Neuronal stem cell (in vitro differentiated cells): Measurements from ENCODE around the gene GMDS.

Experiments
- DNase-seq: peaks from one replicate; pipeline ENCODE4 v3.0.0-alpha.2; 2013; ENCODE audit warnings: low spot score
- H2AFZ ChIP-seq: one replicate; pipeline ENCODE4 v1.6.1; 2013; ENCODE audit warnings: mild to moderate bottlenecking, low read length, inconsistent platforms
- H2AK5ac ChIP-seq: 2 replicates; pipeline ENCODE4 v1.6.1; 2013; ENCODE audit warnings: low read depth, mild to moderate bottlenecking, inconsistent platforms, low read length, moderate library complexity, mixed read lengths
- H2BK120ac ChIP-seq: 2 replicates; pipeline ENCODE4 v1.6.1; 2013; ENCODE audit warnings: low read depth, mild to moderate bottlenecking, inconsistent platforms, low read length, moderate library complexity, mixed read lengths
- H2BK12ac ChIP-seq: one replicate; pipeline ENCODE4 v1.6.1; 2013; ENCODE audit warnings: low read length, inconsistent platforms
- H2BK15ac ChIP-seq: 2 replicates; pipeline ENCODE4 v1.6.1; 2013; ENCODE audit warnings: mild to moderate bottlenecking, low read length, inconsistent platforms, mixed read lengths
- H2BK5ac ChIP-seq: one replicate; pipeline ENCODE4 v1.6.1; 2013; ENCODE audit warnings: inconsistent platforms, mild to moderate bottlenecking, low read length, moderate library complexity
- H3K14ac ChIP-seq: one replicate; pipeline ENCODE4 v1.6.1; 2013; ENCODE audit warnings: low read length, inconsistent platforms
- H3K18ac ChIP-seq: 2 replicates; pipeline ENCODE4 v1.6.1; 2013; ENCODE audit warnings: low read length, inconsistent platforms
- H3K23ac ChIP-seq: 2 replicates; pipeline ENCODE4 v1.6.1; 2013; ENCODE audit warnings: low read depth, mild to moderate bottlenecking, mixed read lengths, low read length, inconsistent platforms; ENCODE audit not compliant: poor library complexity
- H3K27ac ChIP-seq: replicated peaks from 3 replicates; pipeline ENCODE4 v1.5.1; 2013; ENCODE audit warnings: low read length, inconsistent platforms
- H3K27me3 ChIP-seq, 3 experiments: 2 replicates each; pipeline ENCODE4 v1.6.1; 2013; ENCODE audit warnings: low read length in 3 of 3, mild to moderate bottlenecking in 2 of 3, inconsistent platforms in 1 of 3, low read depth in 1 of 3, mixed read lengths in 1 of 3, moderate library complexity in 1 of 3; ENCODE audit not compliant: control insufficient read depth in 3 of 3, insufficient read depth in 3 of 3
- H3K36me3 ChIP-seq, 2 donors: replicated peaks in 1 of 2; 2 replicates each; pipeline ENCODE4 v1.6.1; 2013; ENCODE audit warnings: low read length in 2 of 2; ENCODE audit not compliant: control insufficient read depth in 2 of 2, insufficient read depth in 2 of 2
- H3K4ac ChIP-seq: 2 replicates; pipeline ENCODE4 v1.6.1; 2013; ENCODE audit warnings: inconsistent platforms, mild to moderate bottlenecking, low read length, moderate library complexity
- H3K4me1 ChIP-seq, 2 donors: 1 replicate in 1 of 2; 2 replicates in 1 of 2; pipeline ENCODE4 v1.6.1; 2013; ENCODE audit warnings: low read length in 2 of 2, low read depth in 1 of 2; ENCODE audit not compliant: control insufficient read depth in 2 of 2, insufficient read depth in 1 of 2
- H3K4me2 ChIP-seq: one replicate; pipeline ENCODE4 v1.6.1; 2013; ENCODE audit warnings: mild to moderate bottlenecking, low read length, inconsistent platforms; ENCODE audit not compliant: insufficient read depth, poor library complexity, severe bottlenecking
- H3K4me3 ChIP-seq, 2 donors: 2 replicates each; pipeline ENCODE4 v1.5.1; 2013; ENCODE audit warnings: low read length in 2 of 2, mild to moderate bottlenecking in 2 of 2, inconsistent platforms in 1 of 2, moderate library complexity in 1 of 2
- H3K79me1 ChIP-seq: one replicate; pipeline ENCODE4 v1.6.1; 2013; ENCODE audit warnings: low read depth, mild to moderate bottlenecking, inconsistent platforms, low read length, moderate library complexity
- H3K9ac ChIP-seq: one replicate; pipeline ENCODE4 v1.6.1; 2013; ENCODE audit warnings: mild to moderate bottlenecking, low read depth, low read length, inconsistent platforms; ENCODE audit not compliant: poor library complexity
- H3K9me3 ChIP-seq, 2 donors: replicated peaks in 1 of 2; 2 replicates each; pipeline versions ENCODE3 to v1.6.1; 2013; ENCODE audit warnings: low read length in 2 of 2, mild to moderate bottlenecking in 2 of 2, inconsistent platforms in 1 of 2, low read depth in 1 of 2, mixed read lengths in 1 of 2, moderate library complexity in 1 of 2; ENCODE audit not compliant: control insufficient read depth in 2 of 2, insufficient read depth in 1 of 2
- H4K8ac ChIP-seq: one replicate; pipeline ENCODE4 v1.6.1; 2013; ENCODE audit warnings: low read depth, mild to moderate bottlenecking, inconsistent platforms, low read length, moderate library complexity
- H4K91ac ChIP-seq: one replicate; pipeline ENCODE4 v1.6.1; 2013; ENCODE audit warnings: low read length, low read depth, mild to moderate bottlenecking, inconsistent platforms; ENCODE audit not compliant: poor library complexity
- whole genome bisulfite sequencing, 2 donors: extraction: QIAGEN DNeasy Blood & Tissue Kit; methylation state at CpG; one replicate each; pipeline ENCODE4 v1.1.7; 2013; ENCODE audit warnings: missing lambda C conversion rate in 2 of 2, mixed read lengths in 1 of 2; ENCODE audit not compliant: insufficient read length in 2 of 2, insufficient replicate concordance in 1 of 2; ENCODE audit errors: extremely low coverage in 2 of 2; 5-methylcytosine and 5-hydroxymethylcytosine counted together

GMDS gene

GRCh38 chr6:1983850-1984249, 261.6 kb downstream of the GMDS start:
- Histone ChIP-seq H3K79me1 (no peaks in the 10 kb centered on the region), H2BK12ac (no peak overlapping the region), H3K4me3 (no peak overlapping the region), H3K4ac (no peak overlapping the region), H4K8ac (no peak overlapping the region), H3K9me3 (peaks cover 0 to 7% of the 10 kb centered on the region in 2 donors), H3K4me2 (no peak overlapping the region), H2AFZ (no peak overlapping the region), H2BK5ac (no peak overlapping the region), H2BK15ac (no peak overlapping the region), H2BK120ac (no peak overlapping the region), H3K23ac (no peak overlapping the region), H3K4me1 (no peaks in the 10 kb centered on the region), H2AK5ac (no peak overlapping the region), H4K91ac (no peak overlapping the region), H3K14ac (no peak overlapping the region), H3K27ac (no peak overlapping the region), H3K36me3 (no peaks in the 10 kb centered on the region), H3K9ac (no peak overlapping the region), H3K18ac (no peak overlapping the region), H3K27me3 (no peaks in the 10 kb centered on the region)
- no CpG with 5 or more reads among the region's 1 CpG for WGBS, 2 donors
- no peak for DNase-seq

DNA sequence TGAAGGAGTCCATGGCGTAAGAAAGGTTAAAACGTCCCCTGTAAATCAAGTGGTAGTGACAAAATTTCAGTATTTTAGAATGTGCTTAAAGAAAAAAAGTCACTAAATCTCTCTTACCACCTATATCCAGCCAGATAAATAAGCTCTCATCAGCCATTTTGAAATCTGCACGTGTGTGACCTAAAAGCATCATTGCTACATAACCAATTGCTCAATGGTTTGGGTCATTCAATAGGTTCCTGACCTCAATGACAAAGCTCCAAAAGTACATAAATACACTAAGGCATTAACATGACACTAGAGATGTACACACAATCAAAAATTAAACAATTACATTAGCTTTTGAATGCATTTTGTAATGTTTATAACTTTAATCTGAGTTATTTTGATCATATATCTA, 272.4 kb downstream of the GMDS start:
- Histone ChIP-seq H4K91ac (no peak overlapping the region), H2BK12ac (no peak overlapping the region), H3K23ac (no peak overlapping the region), H2AFZ (no peak overlapping the region), H3K27me3 (no peaks in the 10 kb centered on the region), H2AK5ac (no peak overlapping the region), H3K9ac (no peak overlapping the region), H2BK120ac (no peak overlapping the region), H3K4me2 (no peak overlapping the region), H3K4ac (no peak overlapping the region), H4K8ac (no peak overlapping the region), H3K18ac (no peak overlapping the region), H2BK5ac (no peak overlapping the region), H3K9me3 (no peaks in the 10 kb centered on the region), H3K79me1 (no peaks in the 10 kb centered on the region), H2BK15ac (no peak overlapping the region), H3K27ac (no peak overlapping the region), H3K14ac (no peak overlapping the region), H3K4me3 (no peak overlapping the region), H3K4me1 (no peaks in the 10 kb centered on the region), H3K36me3 (no peaks in the 10 kb centered on the region)
- no CpG with 5 or more reads among the region's 3 CpGs for WGBS, 2 donors
- no peak for DNase-seq

- no peak overlapping the region for H3K4me2 ChIP-seq
These were observed 273.8 kb downstream of the GMDS start for GRCh38 chr6:1971612-1972011.

GRCh38 chr6:1970151-1970561, 275.2 kb downstream of the GMDS start:
- Histone ChIP-seq H3K27ac (no peak overlapping the region), H2BK5ac (no peak overlapping the region), H2BK12ac (no peak overlapping the region), H2AK5ac (no peak overlapping the region), H4K8ac (no peak overlapping the region), H3K14ac (no peak overlapping the region), H3K36me3 (no peaks in the 10 kb centered on the region), H3K4ac (no peak overlapping the region), H4K91ac (no peak overlapping the region), H3K79me1 (no peaks in the 10 kb centered on the region), H3K23ac (no peak overlapping the region), H2AFZ (no peak overlapping the region), H3K4me3 (no peak overlapping the region), H3K18ac (no peak overlapping the region), H3K9me3 (no peaks in the 10 kb centered on the region), H3K4me1 (no peaks in the 10 kb centered on the region), H2BK120ac (no peak overlapping the region), H3K4me2 (no peak overlapping the region), H3K9ac (peak overlapping the region; percentile 9), H2BK15ac (no peak overlapping the region), H3K27me3 (no peaks in the 10 kb centered on the region)
- no peak for DNase-seq
- no CpG with 5 or more reads among the region's 8 CpGs for WGBS, 2 donors

More at GRCh38 chr6:1971612-1972011, 273.8 kb downstream of the GMDS start:
- Histone ChIP-seq H3K9ac (no peak overlapping the region), H3K4ac (no peak overlapping the region), H3K23ac (no peak overlapping the region), H2BK15ac (no peak overlapping the region), H2BK5ac (no peak overlapping the region), H3K14ac (no peak overlapping the region), H2AK5ac (no peak overlapping the region), H2AFZ (no peak overlapping the region), H3K4me1 (no peaks in the 10 kb centered on the region), H3K27me3 (no peaks in the 10 kb centered on the region), H3K18ac (no peak overlapping the region), H2BK120ac (no peak overlapping the region), H4K8ac (no peak overlapping the region), H3K79me1 (no peaks in the 10 kb centered on the region), H3K4me3 (no peak overlapping the region), H3K36me3 (no peaks in the 10 kb centered on the region), H2BK12ac (no peak overlapping the region), H3K27ac (no peak overlapping the region), H3K9me3 (no peaks in the 10 kb centered on the region), H4K91ac (no peak overlapping the region)
- no CpG with 5 or more reads among the region's 5 CpGs for WGBS, 2 donors
- DNase-seq: no peak
